H9 (cell line): ENCODE results near the gene SIX2. TPM values are rescaled to one million over a fixed set of nuclear protein-coding genes. Genes with fewer than 3 reads are reported as not detected.
A peak's percentile ranks its signal among the peaks of the same experiment; 100 is the strongest.

Experiments
- DNase-seq: peaks from one replicate; pipeline ENCODE4 v3.0.0-alpha.2; 2017
- H2AFZ ChIP-seq: one replicate; pipeline ENCODE4 v1.6.1; 2013; ENCODE audit warnings: mild to moderate bottlenecking, low read length, control low read depth, moderate library complexity
- H2AK5ac ChIP-seq: 2 replicates; pipeline ENCODE4 v1.6.1; 2013; ENCODE audit warnings: low read length, control low read depth, mixed read lengths; ENCODE audit not compliant: insufficient read length
- H2BK120ac ChIP-seq: one replicate; pipeline ENCODE4 v1.6.1; 2013; ENCODE audit warnings: low read depth, mild to moderate bottlenecking, low read length, control low read depth, inconsistent platforms; ENCODE audit not compliant: poor library complexity, severe bottlenecking
- H2BK12ac ChIP-seq: 2 replicates; pipeline ENCODE4 v1.6.1; 2013; ENCODE audit warnings: low read length, control low read depth, mixed read lengths, low read depth; ENCODE audit not compliant: insufficient read length
- H2BK15ac ChIP-seq: 2 replicates; pipeline ENCODE4 v1.6.1; 2013; ENCODE audit warnings: low read depth, low read length, control low read depth
- H2BK20ac ChIP-seq: one replicate; pipeline ENCODE4 v1.6.1; 2013; ENCODE audit warnings: low read depth, mild to moderate bottlenecking, low read length, control low read depth, inconsistent platforms; ENCODE audit not compliant: poor library complexity, severe bottlenecking
- H2BK5ac ChIP-seq: 2 replicates; pipeline ENCODE4 v1.6.1; 2013; ENCODE audit warnings: low read length, control low read depth, mixed read lengths; ENCODE audit not compliant: insufficient read length
- H3K14ac ChIP-seq: 2 replicates; pipeline ENCODE4 v1.6.1; 2013; ENCODE audit warnings: low read length, control low read depth; ENCODE audit not compliant: insufficient read depth
- H3K18ac ChIP-seq: 2 replicates; pipeline ENCODE4 v1.6.1; 2013; ENCODE audit warnings: low read depth, mild to moderate bottlenecking, mixed read lengths, low read length, control low read depth; ENCODE audit not compliant: insufficient read length
- H3K23ac ChIP-seq: 2 replicates; pipeline ENCODE4 v1.6.1; 2013; ENCODE audit warnings: low read length, control low read depth, mixed read lengths, low read depth; ENCODE audit not compliant: insufficient read length
- H3K23me2 ChIP-seq: 2 replicates; pipeline ENCODE4 v1.6.1; 2013; ENCODE audit warnings: low read depth, mild to moderate bottlenecking, mixed read lengths, low read length, control low read depth; ENCODE audit not compliant: insufficient read length, poor library complexity, severe bottlenecking
- H3K27ac ChIP-seq: 2 replicates; pipeline ENCODE4 v1.5.1; 2013; ENCODE audit warnings: low read length, control low read depth, mixed read lengths, low read depth; ENCODE audit not compliant: insufficient read length
- H3K27me3 ChIP-seq: 2 replicates; pipeline ENCODE4 v1.6.1; 2013; ENCODE audit warnings: low read length, control low read depth, inconsistent platforms; ENCODE audit not compliant: insufficient read depth
- H3K4ac ChIP-seq: 2 replicates; pipeline ENCODE4 v1.6.1; 2013; ENCODE audit warnings: low read depth, mild to moderate bottlenecking, control low read depth, inconsistent platforms, low read length, moderate library complexity
- H3K4me1 ChIP-seq: 2 replicates; pipeline ENCODE4 v1.6.1; 2013; ENCODE audit warnings: low read length, control low read depth, inconsistent platforms; ENCODE audit not compliant: insufficient read depth
- H3K4me2 ChIP-seq: 2 replicates; pipeline ENCODE4 v1.6.1; 2013; ENCODE audit warnings: low read length, control low read depth, mixed read lengths; ENCODE audit not compliant: insufficient read length, insufficient read depth
- H3K56ac ChIP-seq: 2 replicates; pipeline ENCODE4 v1.6.1; 2013; ENCODE audit warnings: low read depth, mild to moderate bottlenecking, mixed read lengths, low read length, control low read depth; ENCODE audit not compliant: insufficient read length
- H3K79me1 ChIP-seq: 2 replicates; pipeline ENCODE4 v1.6.1; 2013; ENCODE audit warnings: low read depth, mild to moderate bottlenecking, moderate library complexity, low read length, control low read depth, inconsistent platforms; ENCODE audit not compliant: insufficient read depth, poor library complexity, severe bottlenecking
- H3K79me2 ChIP-seq: 2 replicates; pipeline ENCODE4 v1.6.1; 2013; ENCODE audit warnings: low read length, control low read depth, inconsistent platforms; ENCODE audit not compliant: insufficient read depth
- H3K9ac ChIP-seq: 2 replicates; pipeline ENCODE4 v1.6.1; 2013; ENCODE audit warnings: low read length, control low read depth, mixed read lengths; ENCODE audit not compliant: insufficient read length; ENCODE audit errors: extremely low read depth
- H3K9me3 ChIP-seq: one replicate; pipeline ENCODE4 v1.6.1; 2013; ENCODE audit warnings: low read depth, low read length, inconsistent platforms; ENCODE audit not compliant: control insufficient read depth
- H3T11ph ChIP-seq: one replicate; pipeline ENCODE4 v1.6.1; 2013; ENCODE audit warnings: mild to moderate bottlenecking, low read length, control low read depth, inconsistent platforms
- H4K20me1 ChIP-seq: one replicate; pipeline ENCODE4 v1.6.1; 2013; ENCODE audit not compliant: control insufficient read depth, insufficient read length, insufficient read depth
- H4K5ac ChIP-seq: 2 replicates; pipeline ENCODE4 v1.6.1; 2013; ENCODE audit warnings: low read depth, mild to moderate bottlenecking, mixed read lengths, low read length, control low read depth; ENCODE audit not compliant: insufficient read length
- H4K8ac ChIP-seq: replicated peaks from 2 replicates; pipeline ENCODE4 v1.6.1; 2013; ENCODE audit warnings: low read length, control low read depth, mixed read lengths, low read depth; ENCODE audit not compliant: insufficient read length
- H4K91ac ChIP-seq: 2 replicates; pipeline ENCODE4 v1.6.1; 2013; ENCODE audit warnings: low read depth, mild to moderate bottlenecking, moderate library complexity, mixed read lengths, low read length, control low read depth; ENCODE audit not compliant: insufficient read length
- H3K27ac Mint-ChIP-seq, 3 experiments: 2 replicates in 2 of 3; 3 replicates in 1 of 3; pipeline ENCODE4 v1.8.0; 2020 to 2021; ENCODE audit warnings: mixed read lengths in 3 of 3, mild to moderate bottlenecking in 1 of 3, moderate library complexity in 1 of 3
- H3K27me3 Mint-ChIP-seq: 2 replicates; pipeline ENCODE4 v1.8.0; 2021; ENCODE audit warnings: low read depth, mild to moderate bottlenecking, moderate library complexity, mixed read lengths
- H3K36me3 Mint-ChIP-seq, 3 experiments: 2 replicates in 2 of 3; 3 replicates in 1 of 3; pipeline ENCODE4 v1.8.0; 2020 to 2021; ENCODE audit warnings: low read depth in 3 of 3, mixed read lengths in 3 of 3; ENCODE audit not compliant: insufficient read depth in 1 of 3
- H3K4me1 Mint-ChIP-seq, 2 experiments: 2 replicates each; pipeline ENCODE4 v1.8.0; 2020; ENCODE audit warnings: mixed read lengths in 2 of 2
- H3K4me3 Mint-ChIP-seq, 2 experiments: 2 replicates in 1 of 2; 3 replicates in 1 of 2; pipeline ENCODE4 v1.8.0; 2020 to 2021; ENCODE audit warnings: mild to moderate bottlenecking in 2 of 2, mixed read lengths in 2 of 2, moderate library complexity in 1 of 2
- H3K9me3 Mint-ChIP-seq, 2 experiments: 2 replicates in 1 of 2; 3 replicates in 1 of 2; pipeline ENCODE4 v1.8.0; 2020; ENCODE audit warnings: mild to moderate bottlenecking in 2 of 2, mixed read lengths in 2 of 2, moderate library complexity in 1 of 2
- CTCF ChIP-seq: fragments of 200-600 bp; sonication (generic); conservative IDR thresholded peaks from 3 replicates; pipeline ENCODE4 v1.8.0; 2021; ENCODE audit warnings: antibody characterized with exemption, mild to moderate bottlenecking
- WGBS: extraction: QIAGEN DNeasy Blood & Tissue Kit; methylation state at CpG from one replicate; pipeline ENCODE4 v1.1.7; 2013; ENCODE audit warnings: missing lambda C conversion rate, low lambda C conversion rate, mixed read lengths; ENCODE audit not compliant: insufficient read length; ENCODE audit errors: extremely low coverage; 5-methylcytosine and 5-hydroxymethylcytosine counted together
- total RNA-seq: library from RNA; stranded (reverse); gene quantifications from 2 replicates; pipeline ENCODE4 v1.2.1, GENCODE V29; 2021

SIX2 gene
- total RNA-seq, 1 experiment from 2014 or later: not detected

GRCh38 chr2:45010702-45011012, 1.4 kb upstream of the SIX2 start:
- Histone ChIP-seq H3K4ac (no peak overlapping the region), H4K20me1 (no peaks in the 10 kb centered on the region), H4K91ac (no peak overlapping the region), H2AK5ac (no peak overlapping the region), H3T11ph (no peak overlapping the region), H4K8ac (no peak overlapping the region), H3K4me1 (no peaks in the 10 kb centered on the region), H3K79me2 (no peaks in the 10 kb centered on the region), H2AFZ (no peak overlapping the region), H4K5ac (no peak overlapping the region), H3K14ac (no peak overlapping the region), H2BK5ac (no peak overlapping the region), H3K79me1 (no peaks in the 10 kb centered on the region), H2BK120ac (no peak overlapping the region), H3K9me3 (no peaks in the 10 kb centered on the region), H3K27ac (no peak overlapping the region), H2BK15ac (no peak overlapping the region), H2BK12ac (no peak overlapping the region), H3K27me3 (peaks cover 66% of the 10 kb centered on the region), H3K4me2 (peak overlapping the region; percentile 62), H2BK20ac (no peak overlapping the region), H3K23ac (no peak overlapping the region), H3K56ac (no peak overlapping the region), H3K23me2 (peaks cover 25% of the 10 kb centered on the region), H3K18ac (no peak overlapping the region), H3K9ac (no peak overlapping the region)
- peaks cover 93% of the 10 kb centered on the region for H3K27me3 Mint-ChIP-seq
- no peak overlapping the region; a peak in 1 of 7 replicates for H3K27ac Mint-ChIP-seq
- no CpG with 5 or more reads among the region's 5 CpGs for WGBS
- H3K9me3 Mint-ChIP-seq: peaks cover 0 to under 1% of the 10 kb centered on the region in 2 experiments; a peak in 3 of 5 replicates
- no peak for TF ChIP-seq CTCF
- peaks cover 12 to 51% of the 10 kb centered on the region in 2 experiments for H3K4me1 Mint-ChIP-seq
- H3K36me3 Mint-ChIP-seq: peaks cover 0 to 1% (median 0%) of the 10 kb centered on the region in 3 experiments; a peak in 3 of 7 replicates
- H3K4me3 Mint-ChIP-seq: peak overlapping the region; percentile 57 to 83
- DNase-seq: no peak
